AG08395 (cell line): ENCODE measurements around the gene RSRP1.

ENCODE experiments used
- DNase-seq: peaks from one replicate; pipeline ENCODE4 v3.0.0; 2012; ENCODE audit warnings: mixed read lengths, low spot score

Gene RSRP1

DNA sequence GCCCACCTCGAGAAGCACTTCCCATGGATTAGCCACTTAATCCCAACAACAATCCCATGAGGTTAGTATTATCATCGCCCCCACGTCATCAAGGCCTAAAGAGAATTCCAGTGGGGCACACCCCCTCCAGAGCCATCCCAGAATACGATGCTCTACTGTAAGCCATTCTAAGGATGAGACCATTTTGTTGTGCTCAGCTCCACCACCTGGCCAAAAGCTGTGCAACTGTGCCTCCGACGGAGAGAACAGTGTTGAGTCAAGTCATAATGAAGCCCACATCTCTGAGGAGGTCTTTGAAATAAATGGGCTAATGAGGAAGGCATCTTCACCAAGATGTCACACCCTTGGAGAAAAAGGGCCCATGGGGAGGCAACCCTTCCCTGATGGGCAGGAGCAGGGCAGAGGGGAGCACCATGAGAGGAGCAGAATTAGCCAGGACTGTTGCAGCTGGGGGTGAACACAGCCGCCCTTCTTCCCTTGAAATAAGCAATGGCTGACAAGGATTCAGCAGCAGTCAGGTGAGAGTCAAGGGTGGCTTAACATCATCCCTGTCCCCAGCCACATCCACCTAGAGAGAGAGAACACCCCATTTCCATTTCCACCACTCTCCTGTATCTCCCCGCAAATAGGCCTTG is 29.5 kb downstream of the RSRP1 start:
- no peak for DNase-seq

GRCh38 chr1:25217015-25217414 is 30.2 kb downstream of the RSRP1 start:
- no peak for DNase-seq

DNA sequence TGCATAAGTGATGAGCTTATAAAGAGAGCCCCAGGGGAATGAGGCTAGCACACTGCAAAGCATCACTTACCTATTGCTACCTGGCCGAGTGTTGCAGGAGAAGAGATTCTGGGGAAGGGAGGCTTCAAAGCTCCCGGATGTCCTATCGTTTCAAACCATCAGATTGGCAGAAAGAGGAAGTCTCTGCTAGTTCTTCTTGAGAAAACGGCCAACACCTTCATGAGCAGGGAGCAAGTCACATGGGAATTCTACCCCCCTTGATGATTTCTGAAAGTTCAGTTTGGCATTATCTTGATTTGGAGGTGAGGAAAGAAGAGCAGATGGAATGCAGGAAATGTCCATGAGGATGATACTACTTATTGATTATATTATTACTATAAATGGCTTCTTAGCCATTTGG is 31.1 kb downstream of the RSRP1 start:
- no peak for DNase-seq

DNA sequence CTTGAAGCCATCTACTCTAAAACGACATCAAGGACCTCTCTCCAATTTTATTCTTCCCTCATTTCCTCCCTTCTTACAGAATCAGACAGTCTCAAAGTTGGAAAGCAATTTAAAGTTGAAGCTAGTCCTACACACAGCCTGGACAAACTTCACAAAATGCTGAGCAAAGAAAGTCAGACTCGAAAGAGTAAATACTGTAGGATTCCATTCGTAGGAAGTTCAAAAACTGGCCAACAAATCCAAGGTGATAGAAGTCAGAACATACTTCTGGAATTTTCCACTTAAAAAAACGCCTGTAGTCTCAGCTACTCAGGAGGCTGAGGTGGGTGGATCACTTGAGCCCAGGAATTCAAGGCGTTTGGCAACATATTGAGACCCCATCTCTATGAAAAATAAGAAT is 34.5 kb downstream of the RSRP1 start:
- no peak for DNase-seq

DNA sequence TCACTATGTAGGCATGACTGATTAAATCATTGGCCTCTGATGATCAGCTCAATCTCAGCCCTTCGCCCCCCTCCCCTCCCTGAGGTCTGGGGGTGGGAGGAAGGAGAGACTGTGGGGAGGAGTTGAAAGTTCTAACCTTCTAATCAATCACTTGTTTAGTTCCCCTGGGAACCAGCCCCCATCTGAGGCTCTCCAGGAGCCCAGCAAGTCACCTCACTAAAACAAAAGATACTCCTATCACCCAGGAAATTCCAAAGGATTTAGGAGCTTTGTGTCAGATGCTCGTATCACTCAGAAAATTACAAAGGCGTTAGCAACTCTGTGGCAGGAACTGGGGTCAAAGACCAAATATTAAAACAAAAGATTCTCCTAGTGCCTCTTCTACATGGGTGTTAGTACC is 36.5 kb downstream of the RSRP1 start:
- no peak for DNase-seq

GRCh38 chr1:25209516-25209915 is 37.7 kb downstream of the RSRP1 start:
- DNase-seq, result no peak

DNA sequence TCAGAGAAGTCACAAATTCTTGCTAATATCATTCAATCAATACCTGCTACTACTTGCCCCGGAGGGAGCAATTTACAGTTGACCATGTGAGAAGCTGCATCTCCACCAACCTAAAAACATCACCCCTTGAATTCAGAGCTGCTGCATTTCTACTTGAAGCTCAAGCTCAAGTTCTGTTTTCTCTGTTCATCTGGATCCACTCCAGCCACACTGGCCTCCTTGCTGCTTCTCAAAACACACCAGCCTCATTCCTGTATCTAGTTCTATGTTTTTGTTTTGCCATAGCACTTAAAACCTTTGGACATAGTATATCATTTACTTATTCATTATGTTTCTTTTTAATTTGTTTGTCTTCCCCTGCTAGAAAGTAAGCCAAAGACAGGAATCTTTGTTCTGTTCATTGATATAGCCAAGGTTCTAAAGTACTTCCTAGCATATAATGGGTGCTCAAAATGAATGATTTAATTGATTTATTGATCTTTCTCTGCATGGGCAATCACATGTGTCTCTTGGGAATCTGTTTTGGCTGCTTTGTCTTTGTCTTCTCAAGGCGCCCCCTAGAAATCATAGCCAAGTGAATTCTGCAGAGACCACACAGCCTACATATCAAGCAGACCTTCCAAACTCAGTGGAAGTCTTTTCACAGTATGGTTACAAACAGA is 38.6 kb downstream of the RSRP1 start:
- no peak for DNase-seq

DNA sequence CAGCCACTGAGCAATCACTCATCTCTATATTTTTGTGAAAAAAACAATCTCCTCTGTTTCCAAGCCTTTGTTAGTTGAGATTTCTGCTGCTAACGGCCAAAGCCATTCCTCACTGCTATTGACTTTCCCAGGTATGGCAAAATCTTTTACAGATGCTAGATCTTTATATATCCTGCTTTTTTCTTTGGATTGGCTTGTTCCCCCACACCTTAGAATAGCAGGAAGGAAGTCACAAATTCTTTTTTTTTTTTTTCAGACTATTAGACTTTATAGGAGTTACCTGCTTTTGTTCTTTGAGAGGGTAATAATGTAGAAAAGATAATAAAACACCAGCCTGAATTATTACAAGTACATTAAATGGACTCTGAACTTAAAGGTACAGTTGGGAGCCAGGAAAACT is 39.2 kb downstream of the RSRP1 start:
- no peak for DNase-seq

- DNase-seq, result peak; percentile 18
These were observed 41.1 kb downstream of the RSRP1 start for GRCh38 chr1:25206201-25206600.

GRCh38 chr1:25205786-25206185 is 41.5 kb downstream of the RSRP1 start:
- DNase-seq, result no peak

GRCh38 chr1:25204797-25205480 is 42.3 kb downstream of the RSRP1 start:
- DNase-seq, result peak; percentile 83

DNA sequence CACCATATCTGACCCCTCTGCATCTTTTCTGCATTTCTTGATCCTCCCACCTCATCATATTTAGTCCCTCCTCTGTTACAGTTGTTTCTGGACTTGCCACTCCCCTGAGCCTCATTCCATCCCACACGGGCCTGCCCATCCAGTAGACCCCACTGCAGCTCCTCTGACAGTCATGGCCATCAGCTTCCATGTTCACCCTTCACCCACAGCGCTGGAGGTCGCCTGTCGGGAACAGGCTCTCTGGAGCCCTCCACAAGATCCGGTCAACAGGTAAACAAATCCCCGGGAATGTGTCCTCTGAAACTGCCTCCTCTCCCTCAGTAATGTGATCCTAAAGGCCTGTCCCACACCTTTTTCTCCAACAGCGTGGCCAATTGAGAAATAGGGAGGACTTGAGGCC is 46.2 kb downstream of the RSRP1 start:
- DNase-seq, result no peak

DNA sequence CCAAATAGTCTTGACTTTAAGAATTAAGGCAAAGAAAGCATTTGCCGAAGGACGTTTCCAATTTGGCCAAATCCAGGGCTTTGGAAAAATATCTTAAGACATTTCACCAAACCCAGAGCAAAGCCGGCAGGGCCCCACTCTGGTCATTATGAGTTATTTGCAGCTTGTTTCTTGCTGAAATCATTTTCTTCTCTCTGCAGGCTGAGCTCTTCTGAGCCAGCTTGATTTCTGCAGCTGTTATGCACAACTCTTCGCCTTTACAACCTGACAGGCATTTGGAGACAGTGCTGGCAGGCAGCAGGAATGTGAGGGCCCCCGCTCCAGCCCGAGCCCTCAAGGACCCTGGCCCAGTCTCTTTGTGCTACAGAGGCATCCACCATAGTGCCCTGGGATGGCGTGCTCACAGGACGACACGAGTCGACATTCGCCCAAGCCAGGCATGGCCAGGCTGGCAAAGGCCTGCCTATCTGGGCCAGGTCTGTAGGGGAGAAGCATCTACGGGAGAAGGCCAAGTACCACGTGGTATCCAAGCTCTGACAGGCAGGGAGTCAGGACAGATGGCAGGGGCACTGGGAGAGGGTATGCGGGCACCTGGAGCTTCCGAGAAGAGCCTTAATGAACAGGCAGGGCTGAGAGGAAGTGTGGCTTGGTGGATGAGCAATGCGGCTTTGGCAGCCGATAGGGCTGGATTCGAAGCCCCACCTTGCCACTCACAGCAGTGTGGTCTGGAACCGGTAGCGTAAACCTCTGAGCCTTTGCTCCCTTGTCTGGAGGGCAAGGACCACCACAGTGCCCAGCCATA is 47.2 kb downstream of the RSRP1 start:
- no peak for DNase-seq

GRCh38 chr1:25198663-25199252 is 48.5 kb downstream of the RSRP1 start:
- DNase-seq, result peak; percentile 77

- DNase-seq, result peak; percentile 53
These were observed 49.1 kb downstream of the RSRP1 start for GRCh38 chr1:25197982-25198662.

DNA sequence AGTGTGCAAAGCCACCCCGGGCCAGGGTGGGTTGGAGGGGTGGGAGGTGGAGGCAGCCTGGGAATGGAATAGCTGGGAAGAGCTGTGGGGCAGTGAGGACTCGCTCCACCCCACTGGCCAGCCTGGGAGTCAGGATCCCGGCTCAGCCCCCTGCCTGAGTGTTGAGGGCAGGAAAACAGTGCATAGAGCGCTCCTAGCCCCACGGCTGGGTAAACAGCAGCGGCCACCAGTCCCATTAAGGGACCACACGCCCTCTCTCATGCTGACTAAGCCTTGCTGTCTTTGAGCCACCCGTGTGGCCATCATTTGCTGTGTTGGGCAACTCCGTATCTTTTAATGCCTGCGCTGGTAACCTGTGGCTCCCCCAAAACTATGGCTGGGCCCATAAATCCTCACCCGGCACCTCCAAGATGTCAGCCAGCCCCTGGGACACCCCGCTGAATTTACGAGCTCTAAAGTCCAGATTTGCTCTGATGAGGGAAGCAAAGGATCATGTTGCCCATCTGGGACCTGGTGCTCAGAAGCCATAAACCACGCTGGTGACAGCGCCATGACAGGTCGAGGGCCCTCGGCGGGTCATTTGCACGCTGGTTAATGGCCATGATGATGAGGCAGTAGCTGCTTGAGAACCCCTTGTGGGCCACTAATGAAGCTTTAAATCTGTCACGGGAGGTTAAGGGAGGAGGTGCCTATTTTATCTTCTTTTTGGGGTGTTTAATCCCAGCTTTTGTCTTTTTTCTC is 49.8 kb downstream of the RSRP1 start:
- no peak for DNase-seq

GRCh38 chr1:25196830-25197229 is 50.4 kb downstream of the RSRP1 start:
- DNase-seq, result no peak

DNA sequence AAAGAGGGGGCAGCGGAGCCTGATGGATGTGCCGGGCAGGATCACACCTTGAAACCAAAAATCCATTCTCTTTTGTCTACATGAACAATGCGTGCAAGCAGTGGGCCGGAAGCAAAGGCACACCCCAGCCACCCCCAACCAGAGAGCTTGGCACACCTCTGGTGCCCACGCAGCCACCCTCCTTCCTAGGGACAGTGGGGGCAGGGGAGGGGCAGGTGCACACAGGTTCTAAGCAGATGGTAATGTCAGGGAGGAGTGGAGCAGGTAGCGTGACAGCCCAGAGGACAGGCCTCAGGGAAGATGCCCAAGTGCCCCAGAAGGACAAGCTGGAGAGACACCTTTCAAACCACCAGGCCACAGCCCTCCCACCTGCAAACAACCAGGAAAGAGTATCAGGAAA is 51.4 kb downstream of the RSRP1 start:
- no peak for DNase-seq

GRCh38 chr1:25194572-25195020 is 52.7 kb downstream of the RSRP1 start:
- DNase-seq, result no peak

DNA sequence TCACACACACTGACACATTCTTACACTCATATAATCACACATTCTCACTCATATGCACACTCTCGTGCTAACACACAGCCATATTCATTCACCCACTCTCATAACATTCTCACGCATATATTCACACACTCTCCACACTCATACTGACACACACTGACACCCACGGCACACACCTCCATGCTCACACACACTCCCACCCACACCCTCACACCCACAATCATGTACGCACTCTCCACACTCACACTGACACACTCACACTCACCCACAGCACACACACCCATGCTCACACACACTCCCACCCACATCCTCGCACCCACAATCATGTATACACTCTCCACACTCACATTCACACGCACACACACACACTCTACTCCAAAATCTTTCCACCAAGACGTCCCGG is 53.2 kb downstream of the RSRP1 start:
- no peak for DNase-seq

- no peak for DNase-seq
These were observed 54.0 kb downstream of the RSRP1 start for GRCh38 chr1:25193229-25193628.
